ENCODE results near the gene RAB17.

GRCh38 chr2:237541243-237541642 is 49.3 kb downstream of the RAB17 start:
- TF ChIP-seq, protein P1, sequence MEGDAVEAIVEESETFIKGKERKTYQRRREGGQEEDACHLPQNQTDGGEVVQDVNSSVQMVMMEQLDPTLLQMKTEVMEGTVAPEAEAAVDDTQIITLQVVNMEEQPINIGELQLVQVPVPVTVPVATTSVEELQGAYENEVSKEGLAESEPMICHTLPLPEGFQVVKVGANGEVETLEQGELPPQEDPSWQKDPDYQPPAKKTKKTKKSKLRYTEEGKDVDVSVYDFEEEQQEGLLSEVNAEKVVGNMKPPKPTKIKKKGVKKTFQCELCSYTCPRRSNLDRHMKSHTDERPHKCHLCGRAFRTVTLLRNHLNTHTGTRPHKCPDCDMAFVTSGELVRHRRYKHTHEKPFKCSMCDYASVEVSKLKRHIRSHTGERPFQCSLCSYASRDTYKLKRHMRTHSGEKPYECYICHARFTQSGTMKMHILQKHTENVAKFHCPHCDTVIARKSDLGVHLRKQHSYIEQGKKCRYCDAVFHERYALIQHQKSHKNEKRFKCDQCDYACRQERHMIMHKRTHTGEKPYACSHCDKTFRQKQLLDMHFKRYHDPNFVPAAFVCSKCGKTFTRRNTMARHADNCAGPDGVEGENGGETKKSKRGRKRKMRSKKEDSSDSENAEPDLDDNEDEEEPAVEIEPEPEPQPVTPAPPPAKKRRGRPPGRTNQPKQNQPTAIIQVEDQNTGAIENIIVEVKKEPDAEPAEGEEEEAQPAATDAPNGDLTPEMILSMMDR (conservative IDR thresholded peaks at IDR 0.05; ENCODE audit: low read depth, low read length), result no peak
- TF ChIP-seq POLR2A (IDR thresholded peaks at IDR 0.05; ENCODE audit: low read depth, low read length) (no peak), RAD21 (IDR thresholded peaks at IDR 0.05; ENCODE audit: low read length) (no peak), RCOR1 (IDR thresholded peaks at IDR 0.05; ENCODE audit: insufficient replicate concordance, low read length) (no peak), RFX5 (IDR thresholded peaks at IDR 0.05; ENCODE audit: low read depth, low read length) (no peak), BHLHE40 (IDR thresholded peaks at IDR 0.05; ENCODE audit: low read depth, low read length) (no peak)
- TF ChIP-seq, protein P2, sequence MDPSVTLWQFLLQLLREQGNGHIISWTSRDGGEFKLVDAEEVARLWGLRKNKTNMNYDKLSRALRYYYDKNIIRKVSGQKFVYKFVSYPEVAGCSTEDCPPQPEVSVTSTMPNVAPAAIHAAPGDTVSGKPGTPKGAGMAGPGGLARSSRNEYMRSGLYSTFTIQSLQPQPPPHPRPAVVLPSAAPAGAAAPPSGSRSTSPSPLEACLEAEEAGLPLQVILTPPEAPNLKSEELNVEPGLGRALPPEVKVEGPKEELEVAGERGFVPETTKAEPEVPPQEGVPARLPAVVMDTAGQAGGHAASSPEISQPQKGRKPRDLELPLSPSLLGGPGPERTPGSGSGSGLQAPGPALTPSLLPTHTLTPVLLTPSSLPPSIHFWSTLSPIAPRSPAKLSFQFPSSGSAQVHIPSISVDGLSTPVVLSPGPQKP (IDR thresholded peaks at IDR 0.05; ENCODE audit: borderline replicate concordance, low read depth, low read length), result no peak

Data from IMR-90 (cell line).